HG03135 (cell line): ENCODE results near the gene OTOP2.
"Not testable (repeated sequence)": the region's sequence is repeated elsewhere in the genome, so short reads cannot be mapped to it uniquely, and the experiment has no call there.

ENCODE experiments used
- ATAC-seq: cut with Tn5 transposase; IDR thresholded peaks from one replicate; pipeline ENCODE4 v1.9.1; 2021; ENCODE audit warnings: mild to moderate bottlenecking, moderate library complexity; ENCODE audit not compliant: unreplicated experiment

OTOP2 gene

DNA sequence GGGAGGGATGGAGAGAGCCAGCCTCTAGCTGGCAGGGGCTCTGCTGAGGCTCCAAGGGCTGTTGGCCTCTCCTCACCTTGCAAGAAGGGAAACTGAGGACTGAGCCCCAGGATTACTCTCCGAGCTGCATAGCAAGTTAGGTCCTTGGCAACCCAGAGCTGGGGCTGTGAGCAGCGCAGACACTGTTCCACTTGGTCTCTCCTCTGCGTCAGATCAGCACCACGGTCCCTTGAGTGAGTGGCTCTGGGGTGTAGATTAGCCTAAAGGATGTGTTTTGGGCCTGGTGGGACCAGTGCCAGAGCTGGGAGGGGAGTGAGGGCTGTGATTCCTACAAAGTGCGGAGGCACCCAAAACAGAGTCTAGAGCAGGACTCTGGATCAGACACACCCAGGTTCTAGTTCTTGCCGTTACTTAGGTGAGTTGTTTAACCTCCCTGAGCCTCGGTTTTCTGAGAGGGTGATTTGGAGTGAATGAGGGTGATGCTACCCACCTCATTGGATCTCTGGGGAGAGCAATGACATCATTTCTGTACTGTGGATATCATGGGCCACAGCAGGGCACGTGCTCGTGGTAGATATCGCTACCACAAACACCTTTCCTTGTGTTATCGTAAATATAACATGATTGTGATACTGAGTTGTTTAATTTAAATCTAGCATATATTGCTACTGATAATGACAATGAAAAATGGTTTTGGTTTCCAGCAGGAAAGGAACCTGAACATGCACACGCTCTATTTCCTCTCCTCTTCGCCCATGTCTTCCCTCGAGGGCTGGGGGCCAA lies 22.5 kb upstream of the OTOP2 start:
- ATAC-seq = no peak

DNA sequence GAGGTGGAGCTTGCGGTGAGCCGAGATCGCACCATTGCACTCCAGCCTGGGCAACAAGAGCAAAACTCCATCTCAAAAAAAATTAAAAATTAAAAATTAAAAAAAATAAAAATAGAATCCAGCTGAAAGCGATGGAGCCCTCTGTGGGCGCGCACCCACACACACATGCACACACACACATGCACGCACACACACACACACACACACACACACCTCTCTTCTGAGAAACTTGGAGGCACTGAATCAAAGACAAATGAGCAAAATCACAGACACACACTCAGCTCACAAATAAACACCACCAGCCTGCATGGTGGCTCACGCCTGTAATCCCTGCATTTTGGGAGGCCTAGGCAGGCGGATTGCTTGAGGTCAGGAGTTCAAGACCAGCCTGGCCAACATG lies 21.0 kb upstream of the OTOP2 start:
- no peak for ATAC-seq

DNA sequence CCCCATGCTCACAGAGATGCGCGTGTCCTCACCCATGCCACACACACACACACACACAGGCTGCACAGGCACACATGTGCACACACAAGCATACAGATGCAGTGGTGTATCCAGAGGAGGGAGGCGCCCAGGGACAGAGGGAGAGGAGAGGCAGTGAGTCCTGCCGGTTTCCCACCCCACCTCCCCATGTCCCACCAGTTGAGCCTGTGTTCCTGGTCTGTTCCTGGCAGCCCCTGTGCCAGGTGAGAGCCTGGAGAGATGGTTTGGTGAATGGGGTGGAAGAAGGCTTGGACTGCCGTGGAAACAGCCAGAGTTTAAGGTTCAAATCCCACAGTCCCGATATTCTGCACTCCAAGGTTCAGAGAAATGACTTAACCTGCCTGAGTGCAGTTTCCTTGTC lies 20.4 kb upstream of the OTOP2 start:
- no peak for ATAC-seq

DNA sequence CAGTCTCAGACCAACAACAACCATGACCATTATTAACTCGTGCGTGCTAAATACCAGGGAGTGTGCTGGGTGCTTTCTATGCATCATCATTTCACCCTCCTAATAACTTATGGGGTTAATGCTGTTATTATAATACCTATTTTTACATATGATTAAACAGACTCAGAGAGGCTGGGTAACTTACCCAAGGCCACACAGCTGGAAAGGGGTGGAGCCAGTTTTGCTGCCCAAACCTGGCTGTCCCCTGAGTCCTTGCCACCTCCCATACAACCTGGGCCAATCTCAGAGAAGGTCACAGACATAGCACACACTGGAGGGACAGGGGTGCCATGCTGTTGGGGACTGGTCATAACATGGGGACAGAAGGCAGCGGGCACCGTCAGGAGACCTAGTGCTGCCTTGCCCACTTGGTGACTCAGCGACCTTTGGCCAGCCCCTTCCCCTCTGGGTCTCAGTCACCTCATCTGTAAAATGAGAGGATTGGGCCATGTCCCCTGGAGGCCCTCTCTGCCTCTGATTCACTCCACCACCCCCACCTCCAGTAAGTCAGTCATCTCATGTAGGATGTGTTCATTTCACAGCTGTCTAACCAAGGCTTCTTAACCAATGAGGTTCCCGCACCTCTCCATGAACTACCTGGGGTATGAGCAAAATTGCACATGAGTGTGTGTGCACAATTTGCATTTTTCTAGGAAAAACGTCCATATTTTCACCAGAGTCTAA lies 19.2 kb upstream of the OTOP2 start:
- no peak for ATAC-seq

DNA sequence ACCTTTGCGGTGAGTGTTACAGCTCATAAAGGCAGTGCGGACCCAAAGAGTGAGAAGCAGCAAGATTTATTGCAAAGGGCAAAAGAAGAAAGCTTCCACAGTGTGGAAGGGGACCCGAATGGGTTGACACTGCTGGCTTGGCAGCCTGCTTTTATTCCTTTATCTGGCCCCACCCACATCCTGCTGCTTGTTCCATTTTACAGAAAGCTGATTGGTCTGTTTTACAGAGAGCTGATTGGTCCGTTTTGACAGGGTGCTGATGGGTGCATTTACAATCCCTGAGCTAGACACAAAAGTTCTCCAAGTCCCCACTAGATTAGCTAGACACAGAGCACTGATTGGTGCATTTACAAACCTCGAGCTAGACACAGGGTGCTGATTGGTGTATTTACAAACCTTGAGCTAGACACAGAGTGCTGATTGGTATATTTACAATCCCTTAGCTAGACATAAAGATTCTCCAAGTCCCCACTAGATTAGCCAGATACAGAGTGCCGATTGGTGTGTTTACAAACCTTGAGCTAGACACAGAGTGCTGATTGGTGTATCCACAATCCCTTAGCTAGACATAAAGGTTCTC lies 17.8 kb upstream of the OTOP2 start:
- not testable (repeated sequence) for ATAC-seq

DNA sequence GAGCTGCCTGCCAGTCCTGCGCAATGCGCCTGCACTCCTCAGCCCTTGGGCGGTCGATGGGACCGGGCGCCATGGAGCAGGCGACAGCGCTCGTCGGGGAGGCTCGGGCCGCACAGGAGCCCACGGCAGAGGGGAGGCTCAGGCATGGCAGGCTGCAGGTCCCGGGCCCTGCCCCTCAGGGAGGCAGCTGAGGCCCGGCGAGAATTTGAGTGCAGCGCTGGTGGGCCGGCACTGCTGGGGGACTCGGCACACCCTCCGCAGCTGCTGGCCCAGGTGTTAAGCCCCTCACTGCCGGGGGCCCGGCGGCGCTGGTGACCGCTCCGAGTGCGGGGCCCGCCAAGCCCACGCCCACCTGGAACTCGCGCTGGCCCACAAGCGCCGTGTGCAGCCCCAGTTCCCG lies 17.1 kb upstream of the OTOP2 start:
- no peak for ATAC-seq

DNA sequence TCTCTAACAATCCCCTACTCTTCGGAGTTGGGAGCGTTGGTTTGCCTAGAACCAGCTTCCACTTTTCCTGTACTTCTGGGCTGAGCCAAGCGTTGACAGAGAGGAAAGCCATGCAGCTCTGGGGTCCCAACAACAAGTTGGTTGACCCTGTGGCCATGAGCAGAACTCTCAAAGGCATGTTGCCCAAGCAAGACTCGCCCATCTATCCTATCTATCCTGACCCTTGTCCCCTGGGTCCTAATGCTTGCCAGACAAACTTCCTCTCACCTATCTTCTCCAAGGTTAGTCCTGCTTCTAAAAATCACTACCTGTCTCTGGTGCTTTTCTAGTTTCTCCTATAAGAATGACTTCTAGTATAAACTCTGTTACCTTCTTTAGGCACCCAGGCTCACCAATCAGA lies 15.0 kb upstream of the OTOP2 start:
- ATAC-seq = not testable (repeated sequence)

DNA sequence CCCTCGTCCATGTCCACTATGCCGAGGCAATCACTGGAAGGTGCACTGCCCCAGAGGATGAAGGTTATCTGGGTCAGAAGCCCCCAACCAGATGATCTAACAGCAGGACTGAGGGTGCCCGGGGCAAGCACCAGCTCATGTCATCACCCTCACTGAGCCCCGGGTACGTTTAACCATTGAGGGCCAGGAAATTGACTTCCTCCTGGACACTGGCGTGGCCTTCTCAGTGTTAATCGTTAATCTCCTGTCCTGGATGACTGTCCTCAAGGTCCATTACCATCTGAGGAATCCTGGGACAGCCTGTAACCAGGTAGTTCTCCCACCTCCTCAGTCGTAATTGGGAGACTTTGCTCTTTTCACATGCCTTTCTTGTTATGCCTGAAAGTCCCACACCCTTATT lies 12.7 kb upstream of the OTOP2 start:
- ATAC-seq = not testable (repeated sequence)

DNA sequence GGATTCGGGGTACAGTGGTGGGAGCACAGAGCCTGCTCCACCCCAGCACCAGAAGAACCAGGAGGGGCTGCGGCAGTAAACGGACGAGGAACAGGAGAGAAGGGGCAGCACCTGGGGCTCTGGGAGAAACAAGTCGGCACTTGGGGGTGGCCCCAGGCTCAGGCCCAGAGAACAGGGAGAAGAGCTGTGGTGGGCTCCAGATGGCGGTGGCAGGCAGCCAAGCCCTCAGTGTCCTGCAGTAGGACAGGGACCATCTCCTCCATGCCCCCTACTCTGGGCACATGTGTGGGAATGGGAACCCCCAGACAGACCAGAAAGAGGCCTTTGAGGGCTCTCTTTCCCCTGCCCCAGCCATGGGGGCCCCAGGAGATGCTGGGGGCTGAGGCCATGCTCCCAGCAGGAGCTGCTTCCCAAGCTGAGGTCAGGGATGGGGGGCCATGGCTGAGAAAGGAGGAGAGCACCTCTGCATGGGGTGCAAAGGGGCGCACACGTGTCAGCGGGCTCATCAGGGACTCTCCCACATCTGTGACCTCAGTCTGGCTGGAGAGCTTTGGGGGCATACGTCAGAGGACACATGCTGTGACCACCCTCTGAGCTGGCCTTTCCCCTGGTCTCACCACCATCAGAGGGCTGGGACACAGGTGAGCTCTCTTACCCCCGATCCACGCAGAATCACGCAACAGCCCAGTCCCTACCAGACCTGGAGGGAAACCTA lies 7.8 kb upstream of the OTOP2 start:
- no peak for ATAC-seq

DNA sequence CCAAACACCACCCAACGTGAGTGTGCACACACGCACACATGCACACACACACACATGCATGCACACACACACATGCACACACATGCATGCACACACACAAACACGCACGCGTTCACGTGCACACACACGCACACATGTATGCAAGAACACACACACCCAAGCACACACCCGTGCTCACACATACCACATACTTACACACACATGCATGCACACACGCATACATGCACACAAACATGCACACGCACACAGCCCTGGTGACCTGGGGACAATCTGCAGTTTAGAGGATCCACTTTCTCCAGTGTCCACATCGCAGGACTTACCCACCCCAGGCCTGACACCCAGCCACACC lies 7.2 kb upstream of the OTOP2 start:
- no peak for ATAC-seq

DNA sequence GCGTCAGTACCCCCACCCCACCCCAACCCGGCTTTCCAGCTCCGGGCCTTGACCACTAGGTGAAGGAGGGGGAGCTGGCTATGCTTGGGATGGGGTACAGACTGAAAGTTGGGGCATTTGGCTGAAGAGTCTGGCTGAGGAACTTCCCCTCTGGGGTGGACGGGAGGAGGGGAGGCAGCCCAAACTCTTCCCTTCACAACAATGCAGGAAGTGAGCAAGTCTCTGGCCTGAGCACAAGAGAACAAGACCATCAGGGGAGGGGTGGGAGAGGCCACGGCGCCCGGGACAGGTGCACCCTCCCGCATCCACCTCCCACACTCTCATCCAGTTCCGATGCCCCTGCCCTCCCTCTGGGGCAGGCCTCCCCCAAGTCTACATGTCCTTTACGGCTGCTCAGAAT lies 6.6 kb upstream of the OTOP2 start:
- ATAC-seq = no peak

DNA sequence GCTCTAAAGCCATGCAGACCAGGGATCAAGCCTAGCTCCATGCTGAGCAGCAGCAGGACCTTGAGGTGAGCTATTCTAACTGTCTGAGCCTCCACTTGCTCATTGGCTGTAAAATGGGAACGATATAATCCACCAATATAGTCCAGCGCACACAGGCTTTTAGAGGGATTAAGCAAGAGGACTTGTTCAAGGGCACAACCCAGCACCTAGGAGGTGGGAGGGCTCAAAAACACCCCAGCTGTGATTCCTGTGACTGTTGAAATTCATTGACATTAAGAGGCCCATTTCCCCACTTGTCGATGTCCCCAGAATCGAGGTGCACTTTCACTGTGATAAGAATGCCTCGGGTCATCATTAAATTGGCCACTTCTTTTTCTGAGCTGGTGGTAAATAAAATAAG lies 5.2 kb upstream of the OTOP2 start:
- no peak for ATAC-seq

DNA sequence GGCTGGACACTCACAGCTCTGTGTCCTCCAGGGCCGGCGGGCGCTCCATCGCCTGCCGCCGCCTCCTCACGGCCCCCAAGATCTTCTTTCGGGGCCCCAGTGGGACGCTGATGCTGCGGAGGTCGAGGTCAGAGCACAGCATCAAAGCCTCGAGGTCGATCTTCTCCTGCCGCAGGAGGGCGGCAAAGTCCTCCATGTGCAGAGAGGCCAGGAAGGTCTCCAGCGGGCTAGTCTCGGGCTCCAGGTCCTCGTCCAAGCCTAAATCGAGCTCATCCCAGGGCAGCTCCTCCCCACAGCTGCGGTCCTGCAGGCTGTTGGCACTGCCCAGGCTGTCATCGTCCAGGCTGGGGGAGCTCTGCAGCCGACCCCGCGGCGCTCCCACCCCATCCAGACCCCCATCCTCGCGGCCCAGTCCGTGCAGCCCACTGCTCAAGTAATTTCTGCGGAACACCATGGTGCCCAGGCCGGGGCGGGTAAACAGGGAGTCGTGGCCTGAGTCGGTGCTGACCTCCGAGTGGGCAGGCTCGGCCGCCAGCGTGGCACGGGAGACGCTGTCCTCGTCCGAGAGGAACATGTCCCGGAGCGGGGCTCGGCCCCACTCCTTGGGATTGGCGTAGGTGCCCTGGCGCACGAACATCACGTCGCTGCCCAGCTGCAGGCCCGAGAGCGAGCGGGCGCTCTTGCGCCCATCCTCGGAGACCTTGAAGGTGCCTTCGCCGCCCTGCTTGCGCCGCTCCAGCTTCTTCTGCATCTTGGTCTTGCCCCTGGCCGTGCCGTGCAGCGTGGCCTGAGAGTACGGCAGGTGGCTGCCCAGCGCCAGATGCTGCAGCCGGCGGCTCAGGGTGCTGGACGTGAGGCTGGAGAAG lies 4.4 kb upstream of the OTOP2 start:
- no peak for ATAC-seq

DNA sequence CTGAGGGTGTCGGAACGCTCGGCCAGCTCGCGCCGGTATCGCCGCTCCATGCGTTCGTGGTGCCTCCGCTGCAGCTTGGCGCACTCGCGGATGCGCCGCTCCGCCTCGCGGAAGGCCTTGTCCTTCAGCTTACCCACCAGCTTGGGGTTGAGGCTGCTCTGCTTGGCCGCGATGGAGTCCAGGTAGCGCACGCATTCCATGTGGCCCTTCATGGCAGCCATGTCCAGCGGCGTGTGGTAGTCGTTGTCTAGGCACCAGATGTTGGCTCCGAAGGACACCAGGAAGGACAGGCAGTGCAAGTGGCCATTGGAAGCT lies 3.8 kb upstream of the OTOP2 start:
- ATAC-seq = no peak

DNA sequence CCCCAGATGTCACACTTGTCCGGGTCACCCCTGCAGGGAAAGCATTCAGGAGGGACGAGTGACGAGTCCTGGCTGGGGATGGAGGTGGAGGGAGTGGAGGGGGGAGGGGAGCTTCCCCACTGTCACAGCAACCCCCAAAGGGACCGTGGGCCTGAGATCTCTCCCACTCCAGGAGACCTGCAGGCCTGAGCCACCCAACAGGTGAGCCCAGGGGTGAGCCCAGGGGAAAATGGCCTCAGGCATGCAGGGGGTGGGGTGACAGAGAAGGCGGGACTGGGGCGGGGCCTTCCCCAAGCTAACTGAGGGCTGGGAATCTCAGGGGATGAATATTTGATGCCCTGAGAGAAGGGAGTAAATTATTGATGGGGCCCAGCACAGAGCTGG lies 3.4 kb upstream of the OTOP2 start:
- ATAC-seq = no peak

DNA sequence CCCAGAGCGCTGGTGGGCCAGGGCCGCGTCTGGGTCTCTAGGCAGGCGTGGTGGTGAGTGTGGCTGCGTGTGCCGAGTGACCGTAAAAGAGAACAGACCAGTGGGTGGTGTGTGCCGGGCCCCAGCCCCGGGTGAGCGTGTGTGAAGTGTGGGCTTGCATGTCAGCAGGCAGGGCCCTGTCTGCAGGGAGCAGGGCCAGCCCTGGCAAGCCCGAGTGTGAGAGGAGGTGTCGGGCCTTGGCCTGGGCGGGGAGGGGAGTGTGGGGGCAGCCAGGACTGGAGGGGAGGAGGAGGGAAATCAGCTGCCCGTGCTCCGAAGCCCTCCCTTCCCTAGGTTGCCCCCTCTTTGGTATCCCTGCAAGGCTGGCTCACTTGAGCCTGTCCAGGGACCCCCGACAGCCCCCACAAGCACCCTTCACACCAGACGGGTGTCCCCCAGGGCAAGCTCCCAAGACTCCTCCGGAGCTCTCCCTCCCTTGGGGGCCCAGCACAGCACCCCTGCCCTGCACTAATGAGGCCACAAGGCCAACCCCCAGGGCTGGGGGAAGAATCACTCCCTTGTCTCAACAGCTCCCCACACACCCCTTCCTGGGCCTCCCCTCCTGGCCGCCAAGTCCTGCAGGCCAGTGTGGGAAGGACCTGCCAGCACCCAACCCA lies 2.9 kb upstream of the OTOP2 start:
- ATAC-seq = no peak

DNA sequence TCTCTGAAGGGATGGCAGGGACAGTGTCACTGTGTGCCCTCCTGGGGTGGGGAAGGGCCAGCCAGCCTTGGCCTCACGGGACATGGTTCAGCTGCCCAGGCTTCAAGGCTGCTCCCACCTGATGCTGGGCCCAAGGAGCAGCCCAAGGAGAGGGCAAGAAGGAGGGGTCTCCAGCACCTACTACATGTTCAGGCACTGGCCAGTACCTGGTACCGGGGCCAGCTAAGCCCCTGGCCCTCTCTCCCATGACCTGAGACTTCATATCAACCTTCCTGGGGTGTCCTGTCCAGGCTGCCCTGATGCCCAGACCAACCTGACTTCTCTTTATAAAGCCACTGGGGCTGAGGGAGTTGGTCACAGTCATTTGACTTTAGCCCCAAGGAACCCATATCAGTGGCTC lies 2.3 kb upstream of the OTOP2 start:
- no peak for ATAC-seq

DNA sequence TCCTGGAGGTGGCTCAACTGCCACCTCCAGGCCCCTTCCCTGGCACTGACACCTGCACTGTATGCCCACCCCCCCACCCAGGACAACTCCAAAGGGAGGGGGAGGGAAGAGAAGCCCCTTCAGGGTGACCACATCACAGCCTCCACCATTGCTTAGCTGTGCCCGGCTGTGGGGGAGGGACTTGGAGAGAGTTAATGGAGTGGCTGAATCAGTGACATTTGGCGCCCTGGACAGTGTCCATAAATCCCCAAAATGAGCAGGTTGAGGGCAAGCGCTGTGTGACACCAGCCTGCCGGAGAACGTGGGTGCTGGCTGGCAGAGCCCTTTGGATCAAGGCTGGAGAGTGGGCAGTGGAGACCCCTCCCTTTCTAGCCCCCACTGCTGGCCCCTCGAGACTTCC lies 1.9 kb upstream of the OTOP2 start:
- no peak for ATAC-seq

DNA sequence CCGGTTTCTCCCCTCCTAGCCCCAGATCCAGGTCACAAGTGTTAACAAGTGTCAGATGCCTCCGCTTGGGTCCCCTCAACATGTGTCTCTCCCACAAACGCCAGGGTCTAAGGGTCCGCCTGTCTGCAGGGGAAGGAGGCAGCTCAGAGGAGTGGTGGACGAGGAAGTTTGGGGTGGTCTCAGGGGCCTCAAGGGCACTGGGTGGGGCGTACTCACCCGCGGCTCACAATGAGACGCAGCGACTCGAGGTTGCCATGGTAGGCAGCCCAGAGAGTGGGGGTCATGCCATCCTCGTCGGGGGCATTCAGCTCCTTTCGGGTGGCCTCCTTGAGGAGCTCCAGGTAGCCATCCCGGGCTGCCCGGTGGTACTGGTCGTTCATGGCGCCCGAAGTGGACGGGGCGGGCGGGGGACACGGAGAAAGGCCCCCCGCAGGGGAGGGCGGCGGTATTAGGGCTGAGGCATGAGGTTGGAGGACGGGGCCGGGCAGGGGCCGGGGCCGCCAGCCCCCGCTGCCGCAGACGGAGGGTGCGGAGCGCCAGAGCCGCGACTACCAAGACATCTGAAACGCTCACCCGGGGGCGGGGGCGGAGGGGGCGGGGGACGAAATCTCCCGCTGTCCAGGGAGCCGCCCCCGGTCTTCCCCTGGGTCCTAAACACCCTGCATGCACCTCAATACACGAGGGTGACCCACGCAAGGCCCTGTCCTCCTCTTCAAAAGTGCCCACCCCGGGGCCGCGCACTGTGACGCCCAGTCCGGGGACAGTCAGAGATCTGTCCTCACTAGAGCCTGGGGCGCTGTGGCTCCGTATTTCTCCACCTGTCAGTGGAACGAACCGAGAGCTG lies 1.2 kb upstream of the OTOP2 start, which contains the start of gene USH1G:
Gene USH1G, minus strand, starts transcription at position 562 of the 844 bp plus-strand sequence. Its CDS starts 182 bp downstream, at position 380.
- no peak for ATAC-seq
